Hematopoietic multipotent progenitor cell treated with erythropoietin and hydrocortisone succinate and interleukin-3 and kit ligand, for 4 days (in vitro differentiated cells): ENCODE data around the gene MRPL14.
"Not testable (repeated sequence)": the region's sequence is repeated elsewhere in the genome, so short reads cannot be mapped to it uniquely, and the experiment has no call there.

Experiments
- DNase-seq: peaks from one replicate; pipeline ENCODE4 v3.0.0-alpha.2; 2015

Gene MRPL14

GRCh38 chr6:44149369-44150012, 22.2 kb upstream of the MRPL14 start:
- no peak for DNase-seq

DNA sequence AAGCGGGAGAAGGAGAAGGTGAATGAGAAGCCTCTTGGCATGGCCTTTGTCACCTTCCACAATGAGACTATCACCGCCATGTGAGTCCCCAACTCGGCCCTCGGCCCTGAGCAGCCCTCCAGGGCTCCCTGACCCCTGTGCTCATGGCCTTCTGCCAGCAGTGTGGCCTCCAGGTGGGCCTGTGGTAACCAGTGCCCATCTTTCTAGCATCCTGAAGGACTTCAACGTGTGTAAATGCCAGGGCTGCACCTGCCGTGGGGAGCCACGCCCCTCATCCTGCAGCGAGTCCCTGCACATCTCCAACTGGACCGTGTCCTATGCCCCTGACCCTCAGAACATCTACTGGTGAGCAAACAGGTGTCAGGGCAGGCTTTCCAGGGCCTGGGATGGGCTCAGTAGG, 21.1 kb upstream of the MRPL14 start:
- no peak for DNase-seq

DNA sequence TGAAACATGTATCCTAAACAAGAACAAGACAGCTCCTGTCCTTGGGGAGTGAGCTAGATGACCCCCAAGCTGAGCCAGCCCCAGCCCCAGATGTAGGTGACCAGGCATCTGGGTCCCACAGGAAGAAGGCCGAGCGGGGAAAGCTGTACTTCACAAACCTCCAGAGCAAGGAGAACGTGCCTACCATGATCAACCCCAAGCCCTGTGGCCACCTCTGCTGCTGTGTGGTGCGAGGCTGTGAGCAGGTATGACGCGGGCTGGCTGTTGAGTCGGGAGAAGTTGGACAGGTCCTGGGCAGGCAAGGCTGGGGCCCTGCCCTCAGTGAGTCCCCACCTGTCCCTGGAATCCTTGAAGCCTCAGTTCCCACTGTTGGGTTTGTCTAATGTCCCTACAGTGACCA, 20.0 kb upstream of the MRPL14 start:
- DNase-seq: no peak

DNA sequence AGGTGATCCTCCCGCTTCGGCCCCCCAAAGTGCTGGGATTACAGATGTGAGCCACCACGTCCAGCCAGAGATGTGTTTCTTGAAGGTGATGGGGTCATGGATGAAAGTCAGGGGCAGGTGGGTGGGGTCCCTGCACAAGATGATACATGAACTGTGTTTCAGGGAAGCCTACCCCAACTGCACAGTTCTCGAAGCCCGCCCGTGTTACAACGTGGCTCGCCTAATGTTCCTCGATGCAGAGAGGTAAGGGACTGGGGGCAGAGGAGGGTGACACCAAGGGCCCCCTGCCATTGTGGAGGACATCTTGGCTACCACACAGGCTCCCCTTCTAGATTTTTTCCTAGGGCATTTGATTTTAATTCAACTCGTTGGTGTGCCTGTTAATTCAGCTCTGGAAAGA, 19.4 kb upstream of the MRPL14 start:
- no peak for DNase-seq

GRCh38 chr6:44145839-44146238, 18.6 kb upstream of the MRPL14 start:
- DNase-seq: no peak

DNA sequence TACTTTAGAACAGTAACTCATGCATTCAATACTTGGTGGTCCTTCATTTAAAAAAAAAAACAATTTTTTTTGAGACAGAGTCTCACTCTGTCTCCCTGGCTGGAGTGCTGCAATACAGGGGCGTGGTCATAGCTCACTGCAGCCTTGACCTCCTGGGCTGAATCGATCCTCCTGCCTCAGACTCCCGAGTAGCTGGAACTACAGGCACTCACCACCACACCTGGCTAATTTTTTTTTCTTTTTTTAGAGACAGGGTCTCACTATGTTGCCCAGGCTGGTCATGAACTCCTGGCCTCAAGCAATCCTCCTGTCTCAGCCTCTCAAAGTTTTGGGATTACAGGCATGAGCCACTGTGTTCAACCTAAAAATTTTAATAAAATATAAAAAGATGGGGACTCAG, 17.3 kb upstream of the MRPL14 start:
- DNase-seq: not testable (repeated sequence)

DNA sequence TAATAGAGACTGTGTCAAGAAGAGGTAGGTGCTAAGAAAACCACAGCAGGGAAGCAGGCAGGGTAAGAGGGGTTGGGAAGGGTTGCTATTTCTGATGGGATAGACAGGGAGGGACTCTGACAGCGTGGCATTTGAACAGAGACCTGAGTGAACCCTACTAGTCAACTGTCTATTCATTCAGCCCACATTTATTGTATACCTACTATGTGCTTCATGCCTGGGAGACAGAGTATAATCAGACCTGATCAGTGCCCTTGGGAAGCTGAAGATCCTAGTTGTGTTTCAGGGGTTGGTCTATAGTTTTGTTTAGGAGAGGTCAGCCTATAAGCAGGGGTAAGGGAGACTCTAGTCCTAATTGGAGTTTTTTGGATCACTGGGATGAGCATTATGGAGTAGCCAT, 16.5 kb upstream of the MRPL14 start:
- no peak for DNase-seq

- DNase-seq: no peak
These were observed 15.6 kb upstream of the MRPL14 start for GRCh38 chr6:44142835-44143234.

- DNase-seq: no peak
These were observed 12.1 kb upstream of the MRPL14 start for GRCh38 chr6:44139351-44139743.

DNA sequence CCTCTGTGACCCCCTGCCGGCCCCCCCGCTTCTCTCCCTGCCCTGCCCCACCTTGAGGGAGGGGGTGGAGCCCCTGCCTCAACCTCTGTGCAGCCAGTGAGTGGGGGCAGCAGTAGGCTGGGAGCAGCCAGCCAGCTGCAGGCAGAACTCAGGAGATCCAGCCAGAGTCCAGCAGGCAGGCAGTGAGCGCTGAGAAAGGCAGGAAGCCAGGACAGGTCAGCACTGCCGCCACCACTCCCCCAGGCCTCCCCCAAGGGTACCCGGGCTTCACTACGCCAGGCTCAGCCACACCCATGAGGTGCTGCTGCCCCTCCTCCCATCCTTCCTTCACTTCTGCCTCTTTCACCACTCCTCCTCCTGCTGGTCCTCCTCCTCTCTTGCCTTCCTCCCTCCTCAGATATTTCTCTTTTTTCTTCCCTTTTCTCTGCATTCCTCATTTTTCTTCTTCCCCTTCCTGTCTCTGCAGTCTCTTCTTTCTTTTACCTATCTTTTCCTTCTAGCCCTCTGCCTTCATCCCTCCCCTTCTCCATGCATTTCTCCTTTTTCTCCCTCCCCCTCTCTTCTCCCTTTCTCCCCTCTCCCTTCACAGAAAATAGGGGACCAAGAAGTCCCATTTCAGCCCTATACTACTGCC, 11.6 kb upstream of the MRPL14 start:
- no peak for DNase-seq

DNA sequence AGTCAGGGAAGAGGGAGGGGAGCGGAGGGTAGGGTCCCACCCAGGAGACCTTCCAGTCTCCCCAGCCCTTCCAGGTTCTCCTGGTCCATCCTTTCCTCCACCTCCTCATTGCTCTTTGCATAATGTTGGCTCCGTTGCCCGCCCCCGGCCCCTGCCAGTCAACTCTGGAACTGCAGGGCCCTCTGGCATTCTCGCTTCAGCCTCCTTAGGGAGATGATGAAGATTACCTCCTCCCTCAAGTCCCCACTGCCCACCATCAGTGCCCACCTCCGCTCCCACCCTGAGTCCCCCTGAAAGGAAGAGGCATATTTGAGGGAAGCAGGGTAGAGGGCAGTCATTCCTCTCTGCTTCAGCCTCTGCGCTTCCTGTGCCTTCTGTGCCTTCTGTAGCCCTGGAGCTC, 8.6 kb upstream of the MRPL14 start:
- no peak for DNase-seq

- no peak for DNase-seq
These were observed 8.0 kb upstream of the MRPL14 start for GRCh38 chr6:44135173-44135758.

DNA sequence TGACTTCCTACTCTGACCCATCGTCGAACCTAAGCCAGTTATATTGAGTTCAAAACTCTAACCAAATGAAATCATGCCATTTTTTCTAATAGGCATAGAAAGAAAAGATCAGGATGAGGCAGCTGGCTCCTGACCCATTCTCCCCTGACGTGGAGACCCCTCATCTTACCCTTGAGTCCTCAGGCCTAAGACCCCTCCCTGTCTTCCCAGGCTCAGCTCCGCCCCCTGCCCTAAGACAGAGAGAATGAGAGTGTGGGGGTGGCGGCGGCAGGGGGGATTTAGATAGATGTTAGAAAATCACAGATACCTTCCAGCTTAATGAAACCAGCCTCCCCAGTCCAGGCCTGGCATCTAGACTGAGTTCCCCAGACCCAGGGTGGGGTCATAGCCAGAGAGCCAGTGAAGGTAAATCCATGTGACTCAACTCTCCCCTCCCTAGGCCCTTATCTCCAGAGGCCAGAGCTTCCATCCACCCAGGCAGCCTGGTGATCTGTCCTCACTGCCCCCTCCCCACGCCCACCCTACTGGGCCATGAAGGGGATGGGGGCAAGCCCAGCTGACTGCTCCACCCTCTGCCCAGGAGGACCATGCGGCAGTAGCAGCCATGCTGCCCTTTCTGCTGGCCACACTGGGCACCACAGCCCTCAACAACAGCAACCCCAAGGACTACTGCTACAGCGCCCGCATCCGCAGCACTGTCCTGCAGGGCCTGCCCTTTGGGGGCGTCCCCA, 6.9 kb upstream of the MRPL14 start:
- DNase-seq: peak; percentile 85

DNA sequence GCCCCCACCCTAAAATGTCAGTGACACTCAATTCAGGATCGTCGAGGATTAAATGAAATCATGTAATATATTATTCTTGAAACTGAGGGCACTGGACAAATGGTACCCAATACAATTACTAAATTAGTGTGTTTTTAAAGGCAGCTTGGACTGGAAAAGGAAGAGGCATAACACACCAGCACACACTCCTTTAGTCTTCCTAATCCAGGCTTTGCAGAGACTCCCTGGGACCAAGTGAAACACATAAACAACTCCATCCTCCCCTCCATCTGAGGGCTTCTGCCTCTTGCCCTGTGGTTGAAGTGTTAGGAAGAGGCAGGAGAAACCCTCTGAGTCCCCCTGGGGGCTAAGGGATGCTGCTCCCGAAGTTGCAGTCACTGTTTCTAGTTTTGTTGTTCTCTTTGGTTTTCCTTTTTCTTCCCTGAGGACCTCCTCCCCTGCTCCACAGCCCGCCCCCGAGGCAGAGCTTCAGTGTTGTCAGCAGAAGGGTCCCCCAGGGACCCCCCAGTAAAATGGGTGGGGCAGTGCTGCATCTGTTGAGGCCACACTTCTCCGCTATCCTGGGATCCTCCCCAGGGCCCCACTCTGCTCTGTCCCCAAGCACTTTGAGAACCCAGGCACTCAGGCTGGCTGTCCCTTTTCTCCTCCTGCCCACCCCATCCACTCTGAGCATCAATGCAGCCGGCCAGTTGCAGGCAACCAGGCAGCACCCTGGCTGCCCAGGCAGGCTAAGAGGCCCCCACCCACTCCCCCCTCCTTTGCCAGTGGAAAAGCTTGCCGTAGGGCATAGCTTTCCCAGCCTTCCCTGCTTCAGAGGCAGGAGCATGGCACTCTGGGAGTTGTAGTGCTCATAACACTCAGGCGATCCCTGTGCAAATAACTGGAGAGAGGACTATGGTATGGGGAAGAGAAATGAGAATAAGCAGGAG, 6.0 kb upstream of the MRPL14 start:
- peak; percentile 49 for DNase-seq

GRCh38 chr6:44132476-44132875, 5.2 kb upstream of the MRPL14 start:
- DNase-seq: no peak

- no peak for DNase-seq
These were observed 4.6 kb upstream of the MRPL14 start for GRCh38 chr6:44131892-44132291.

- peak; percentile 96 for DNase-seq
These were observed 2.6 kb upstream of the MRPL14 start for GRCh38 chr6:44129841-44130322.

DNA sequence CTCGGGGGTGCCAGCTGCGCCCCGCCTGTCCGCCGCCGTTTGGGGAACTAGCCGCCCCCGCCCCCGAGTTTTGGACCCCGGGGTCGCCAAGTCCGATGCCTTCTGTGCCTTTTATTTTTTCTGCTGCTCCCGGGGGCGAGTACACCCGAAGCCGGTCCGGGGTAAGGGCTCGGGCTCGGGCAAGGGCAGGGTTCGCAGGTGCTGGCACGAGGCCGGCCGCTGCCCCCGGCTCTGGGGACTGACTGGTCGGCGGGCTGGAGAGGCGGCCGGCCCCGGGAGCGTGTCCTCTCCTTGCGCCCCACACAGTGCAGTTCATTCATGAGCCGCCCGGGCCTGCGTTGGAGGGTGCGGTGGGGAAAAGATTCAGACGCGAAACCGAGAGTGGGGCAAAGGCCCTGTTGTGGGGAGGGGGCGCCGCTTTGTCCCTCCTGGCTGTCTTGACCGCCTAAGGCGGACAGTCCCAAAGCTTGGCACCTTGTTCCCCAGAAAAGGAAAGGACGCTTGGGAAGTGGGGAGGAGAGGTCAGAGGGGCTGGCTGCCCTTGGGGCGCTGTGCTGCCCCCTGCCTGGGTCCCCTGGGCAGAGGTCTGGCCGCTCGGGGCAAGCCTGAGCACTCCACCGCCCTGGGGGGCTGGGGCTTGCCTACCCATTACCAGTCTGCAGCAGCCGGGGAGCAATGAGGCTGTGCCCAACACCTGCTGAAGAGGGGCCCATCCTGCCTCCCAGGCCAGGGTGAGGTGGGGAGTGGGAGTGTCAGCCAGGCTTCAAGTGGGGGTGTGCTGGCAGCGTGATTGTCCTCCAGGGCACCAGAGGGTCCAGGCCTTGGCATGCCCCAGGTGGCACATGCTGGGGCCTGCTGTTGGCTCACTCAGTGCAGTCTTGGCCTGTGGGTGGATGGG, 1.0 kb upstream of the MRPL14 start:
- DNase-seq: peak; percentile 71

DNA sequence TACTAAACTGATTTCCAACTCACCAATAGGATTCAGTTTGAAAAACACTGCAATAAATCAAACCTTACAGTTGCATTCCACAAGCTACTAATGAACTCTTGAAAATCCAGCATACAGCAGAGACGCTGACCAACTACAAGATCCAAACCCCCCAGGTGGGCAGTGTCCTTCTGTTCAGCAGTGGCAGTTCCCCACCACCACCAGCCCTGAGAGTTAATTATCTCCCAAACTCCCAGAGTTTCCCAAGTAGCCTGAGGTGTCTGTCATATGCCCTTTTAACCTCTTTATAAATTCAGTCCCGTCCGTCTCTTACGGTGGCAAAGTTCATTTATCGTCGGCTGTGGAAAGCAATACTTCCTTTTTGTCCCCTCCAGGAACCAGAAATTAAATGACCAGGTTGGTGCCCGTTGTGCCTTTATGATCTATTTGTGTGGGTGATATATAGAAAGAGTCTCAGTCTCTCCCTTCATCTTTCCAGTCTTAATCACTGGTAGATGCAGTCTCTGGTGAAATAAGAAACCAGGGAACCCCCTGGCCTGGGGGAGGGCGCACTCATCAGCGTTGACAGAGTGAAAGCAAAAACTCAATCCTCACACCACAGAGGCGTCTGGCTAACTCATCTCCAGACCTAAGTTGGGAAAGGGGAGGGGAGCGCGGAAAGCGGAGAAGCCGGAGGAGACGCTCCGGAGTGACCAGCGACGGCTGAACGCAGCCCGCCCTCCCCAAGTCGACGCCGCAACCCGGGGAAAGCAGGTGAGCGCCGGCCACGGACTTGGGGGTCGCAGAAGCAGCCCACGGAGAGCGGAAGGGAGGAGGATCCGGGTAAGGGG, 717 bp downstream of the MRPL14 start:
- peak; percentile 62 for DNase-seq

DNA sequence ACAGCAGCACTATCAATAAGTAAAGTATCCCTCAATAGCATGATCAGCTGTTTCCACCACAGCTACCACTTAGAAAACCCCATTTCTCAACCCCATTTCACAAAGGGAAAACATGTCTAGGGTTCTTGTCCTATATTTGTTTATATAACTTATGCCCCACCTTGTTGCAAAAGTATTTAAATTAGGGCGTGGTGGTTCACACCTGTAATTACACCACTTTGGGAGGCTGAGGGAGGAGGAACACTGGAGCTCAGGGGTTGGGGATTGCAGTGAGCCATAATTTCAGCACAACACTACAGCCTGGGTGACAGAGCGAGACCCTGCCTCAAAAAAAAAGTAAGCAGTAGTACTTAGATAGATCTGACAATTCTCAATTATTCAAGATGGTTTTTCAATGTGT, 3.7 kb downstream of the MRPL14 start:
- no peak for DNase-seq

DNA sequence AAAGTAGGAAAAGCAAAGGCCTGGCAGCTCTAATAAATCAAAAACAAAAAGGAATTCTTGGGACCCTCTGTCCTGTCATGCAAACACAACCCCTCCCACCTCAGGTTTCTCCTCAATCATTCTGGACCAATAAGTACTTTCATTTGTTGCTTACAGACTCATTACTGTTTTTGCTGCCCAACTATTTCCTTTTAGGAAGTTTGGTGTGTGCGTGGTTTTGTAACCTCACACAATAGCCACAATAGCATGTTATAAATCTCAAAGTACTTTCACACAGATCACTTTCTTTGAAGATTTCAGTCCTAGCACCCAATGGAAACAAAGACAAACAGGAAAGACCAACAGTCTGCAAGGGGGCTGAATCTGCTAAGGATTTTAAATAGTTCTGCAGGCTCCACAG, 4.5 kb downstream of the MRPL14 start:
- peak; percentile 40 for DNase-seq
